Cortex of kidney (tissue), 1 donor: Measurements from ENCODE around the gene PRPF39.
"Not testable (repeated sequence)": the region's sequence is repeated elsewhere in the genome, so short reads cannot be mapped to it uniquely, and the experiment has no call there.

Source experiments
- DNase-seq: peaks from one replicate; lab custom pipeline; 2025; lab: John Stamatoyannopoulos, UW

The PRPF39 gene

DNA sequence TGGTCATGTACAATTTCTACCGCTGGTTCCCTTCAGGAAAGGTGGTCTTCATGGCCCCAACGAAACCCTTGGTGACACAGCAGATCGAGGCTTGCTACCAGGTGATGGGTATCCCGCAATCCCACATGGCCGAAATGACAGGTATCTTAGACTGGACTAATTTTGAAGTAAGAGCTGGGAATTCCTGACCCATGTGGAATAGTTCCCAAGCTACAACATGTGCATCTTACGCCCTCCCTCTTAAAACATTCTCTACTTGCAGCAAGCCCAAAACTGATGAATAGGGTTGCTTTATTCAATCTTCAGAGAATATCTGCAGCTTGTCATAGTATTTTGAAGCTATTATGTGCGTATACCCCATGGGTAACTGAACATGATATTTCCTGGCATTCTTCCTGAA is 52.5 kb downstream of the PRPF39 start:
- DNase-seq, result no peak

GRCh38 chr14:45140661-45141187 is 56.8 kb downstream of the PRPF39 start:
- DNase-seq, result no peak

DNA sequence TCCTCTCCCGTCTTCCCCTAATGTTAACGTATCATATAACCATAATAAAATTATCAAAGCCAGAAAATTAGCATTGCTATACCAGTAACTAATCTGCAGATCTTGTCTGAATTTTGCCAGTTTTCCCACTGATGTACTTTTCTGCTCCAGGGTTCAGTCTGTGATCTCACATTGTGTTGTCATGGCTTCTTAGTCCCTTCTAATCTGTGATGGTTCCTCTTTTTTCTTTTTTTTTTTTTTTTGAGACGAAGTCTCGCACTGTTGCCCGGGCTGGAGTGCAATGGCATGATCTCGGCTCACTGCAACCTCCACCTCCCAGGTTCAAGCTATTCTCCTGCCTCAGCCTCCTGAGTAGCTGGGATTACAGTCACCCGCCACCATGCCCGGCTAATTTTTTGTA is 58.2 kb downstream of the PRPF39 start:
- not testable (repeated sequence) for DNase-seq

DNA sequence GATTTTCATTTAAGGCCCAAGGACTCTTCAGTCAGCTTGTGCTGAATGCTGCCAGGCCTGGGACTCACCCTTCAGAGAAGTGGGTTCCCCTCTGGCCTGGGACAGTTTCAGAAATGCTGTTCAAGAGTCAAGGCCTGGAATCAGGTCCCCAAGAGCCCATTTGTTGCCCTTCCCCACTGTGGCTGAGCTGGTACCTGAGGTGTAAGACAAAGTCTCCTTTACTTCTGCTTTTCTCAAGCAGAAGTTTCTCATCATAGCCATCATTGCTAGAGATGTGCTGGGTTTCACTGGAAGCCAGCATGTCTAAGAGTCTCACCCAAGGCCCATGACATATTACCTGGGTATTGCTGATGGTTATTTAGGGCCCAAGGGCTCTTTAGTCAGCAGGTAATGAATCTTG is 60.7 kb downstream of the PRPF39 start:
- no peak for DNase-seq

DNA sequence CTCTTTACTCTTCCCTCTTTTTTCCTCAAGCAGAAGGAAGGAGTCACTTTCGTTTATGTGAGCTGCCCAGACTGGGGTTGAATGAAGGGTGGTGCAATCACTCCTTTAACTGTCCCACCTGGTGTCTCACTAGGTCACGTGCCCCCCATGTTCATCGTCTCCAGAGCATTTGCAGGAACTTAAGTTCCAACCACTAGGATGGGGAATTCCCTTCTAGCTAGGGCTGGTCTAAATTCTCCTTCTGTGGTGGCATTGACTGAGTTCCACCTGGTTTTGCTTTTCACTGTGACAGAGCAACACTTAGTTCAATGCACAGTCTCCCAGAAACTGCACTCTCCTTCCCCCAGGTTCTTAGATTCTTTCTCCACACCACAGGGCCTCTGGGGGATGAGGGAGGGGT is 61.3 kb downstream of the PRPF39 start:
- no peak for DNase-seq

GRCh38 chr14:45149602-45150001 is 65.7 kb downstream of the PRPF39 start:
- DNase-seq, result no peak

DNA sequence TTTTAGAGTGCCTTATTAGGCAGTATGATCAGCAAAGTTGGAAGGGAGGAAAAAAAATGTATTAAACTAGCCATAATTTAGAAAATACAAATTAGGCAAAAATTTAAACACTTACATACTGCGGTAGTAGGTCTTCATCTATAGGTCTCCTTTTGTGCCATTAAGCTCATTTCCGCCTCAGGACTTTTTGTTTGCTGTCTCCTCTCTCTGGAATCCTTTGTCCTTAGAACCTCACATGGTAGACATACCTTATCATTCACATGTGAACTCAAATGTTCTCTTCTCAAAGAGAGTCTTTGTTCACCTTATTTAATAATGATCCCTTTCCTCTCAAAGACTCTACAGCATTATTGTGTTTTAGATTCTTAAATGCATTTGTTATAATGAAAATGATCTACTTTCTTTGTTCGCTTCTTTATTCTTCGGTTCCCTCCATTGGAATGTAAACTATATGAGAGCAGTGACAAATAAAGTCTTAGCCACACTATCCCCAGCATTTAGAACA is 66.5 kb downstream of the PRPF39 start:
- DNase-seq, result no peak

DNA sequence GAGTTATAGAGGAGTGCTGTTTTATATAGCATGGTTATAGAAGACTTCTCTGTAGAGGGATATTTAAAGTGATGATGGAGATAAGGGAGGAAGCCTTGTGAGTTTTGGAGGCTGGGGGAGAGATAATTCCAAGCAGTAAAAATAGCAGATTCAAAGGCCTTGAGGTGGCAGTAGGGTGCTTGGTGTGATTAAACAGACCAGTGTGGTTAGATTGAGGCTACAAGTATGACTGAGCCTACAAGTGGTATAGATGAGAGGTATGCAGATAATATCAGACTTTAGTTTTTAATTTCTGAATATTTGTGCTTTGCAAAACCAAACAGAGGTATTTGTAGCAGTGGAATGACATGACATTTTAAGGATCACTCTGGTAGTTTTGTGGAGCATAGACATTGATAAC is 72.2 kb downstream of the PRPF39 start:
- DNase-seq, result no peak
